Endothelial cell of umbilical vein (primary cell): Measurements from ENCODE around the gene M6PR. TPM values are rescaled to one million over a fixed set of nuclear protein-coding genes. Genes with fewer than 3 reads are reported as not detected.
"Not testable (repeated sequence)": the region's sequence is repeated elsewhere in the genome, so short reads cannot be mapped to it uniquely, and the experiment has no call there.

Experiments
- BruUV-seq: library from RNA; stranded (reverse); fragments of 400-500 nt; replicated peaks from 2 replicates; lab custom pipeline; 2021; lab: Mats Ljungman, UMichigan
- CTCF ChIA-PET: fragments of 300-600, 350-600 bp; sonication (Branson Sonifier 250); formaldehyde crosslinking; loops from one replicate; lab custom pipeline; 2021; ENCODE audit warnings: antibody characterized with exemption, inconsistent platforms; lab: Charles Lee
- POLR2A ChIA-PET: fragments of 300-600, 350-600 bp; sonication (Branson Sonifier 250); formaldehyde crosslinking; loops from one replicate; lab custom pipeline; 2021; ENCODE audit warnings: antibody characterized with exemption, inconsistent platforms; lab: Charles Lee
- DNase-seq: peaks from one replicate; pipeline ENCODE4 v3.0.0-alpha.2; 2011; ENCODE audit warnings: low read depth, low spot score
- FAIRE-seq: peaks from 2 replicates; lab custom pipeline; 2011; peaks lifted over from hg19 to GRCh38; lab: Jason Lieb, UNC
- H2AFZ ChIP-seq: 2 replicates; pipeline ENCODE4 v1.6.0; 2012; ENCODE audit warnings: low read depth, low read length, control low read depth, inconsistent platforms
- H3K27ac ChIP-seq: 2 replicates; pipeline ENCODE4 v1.5.1; 2011; ENCODE audit warnings: low read depth, mild to moderate bottlenecking, control low read depth, low read length, moderate library complexity; ENCODE audit not compliant: insufficient read depth
- H3K27me3 ChIP-seq, 2 experiments: 2 replicates each; pipeline versions ENCODE4 v1.6.0 to v1.6.1; 2011; ENCODE audit warnings: low read length in 2 of 2, mixed read lengths in 1 of 2; ENCODE audit not compliant: control insufficient read depth in 2 of 2, insufficient read depth in 2 of 2
- H3K36me3 ChIP-seq, 2 experiments: 2 replicates in 1 of 2; 3 replicates in 1 of 2; pipeline ENCODE4 v1.5.1; 2011; ENCODE audit warnings: low read length in 2 of 2, mild to moderate bottlenecking in 1 of 2, moderate library complexity in 1 of 2; ENCODE audit not compliant: control insufficient read depth in 2 of 2, insufficient read depth in 2 of 2; ENCODE audit errors: extremely low read depth in 1 of 2
- H3K4me1 ChIP-seq: 3 replicates; pipeline ENCODE4 v1.5.1; 2011; ENCODE audit warnings: mild to moderate bottlenecking, low read length; ENCODE audit not compliant: control insufficient read depth, insufficient read depth; ENCODE audit errors: extremely low read depth
- H3K4me2 ChIP-seq: 2 replicates; pipeline ENCODE4 v1.6.1; 2011; ENCODE audit warnings: low read length, control low read depth, mixed read lengths; ENCODE audit not compliant: insufficient read depth
- H3K4me3 ChIP-seq, 3 experiments: fragments of 200-600 bp in 1 of 3; sonication (generic), shearing (Covaris generic) in 1 of 3; replicated peaks in 1 of 3; 2 replicates each; pipeline ENCODE4 v1.5.1; 2011 to 2016; ENCODE audit warnings: control low read depth in 3 of 3, low read length in 3 of 3, mild to moderate bottlenecking in 2 of 3, inconsistent platforms in 1 of 3, low read depth in 1 of 3, moderate library complexity in 1 of 3; ENCODE audit not compliant: insufficient read depth in 1 of 3
- H3K79me2 ChIP-seq: 2 replicates; pipeline ENCODE4 v1.6.0; 2012; ENCODE audit warnings: low read length, inconsistent platforms; ENCODE audit not compliant: control insufficient read depth, insufficient read depth
- H3K9ac ChIP-seq: replicated peaks from 2 replicates; pipeline ENCODE3; 2011; ENCODE audit warnings: low read length, control low read depth; ENCODE audit not compliant: insufficient read depth; ENCODE audit errors: extremely low read depth
- H3K9me1 ChIP-seq: replicated peaks from 3 replicates; pipeline ENCODE4 v1.6.0; 2011; ENCODE audit warnings: mild to moderate bottlenecking, low read length; ENCODE audit not compliant: control insufficient read depth, insufficient read depth; ENCODE audit errors: extremely low read depth
- H3K9me3 ChIP-seq: replicated peaks from 2 replicates; pipeline ENCODE4 v1.5.1; 2012; ENCODE audit warnings: low read length, inconsistent platforms; ENCODE audit not compliant: control insufficient read depth, insufficient read depth
- H4K20me1 ChIP-seq: replicated peaks from 2 replicates; pipeline ENCODE3; 2011; ENCODE audit warnings: mild to moderate bottlenecking, low read length; ENCODE audit not compliant: control insufficient read depth, insufficient read depth; ENCODE audit errors: extremely low read depth
- dilution Hi-C: fragments of 300-500 bp; cut with MboI; formaldehyde crosslinking; loops from one replicate; pipeline ENCODE4 v1.15.0; 2019; ENCODE audit warnings: low sequenced_read_pairs; ENCODE audit not compliant: extremely low pct_ligation_motif_present
- intact Hi-C: fragments of 100-400 bp; cut with micrococcal nuclease; formaldehyde crosslinking; loops from one replicate; pipeline ENCODE4 v1.10.0; 2022
- polyA plus RNA-seq, 4 experiments: library from polyadenylated mRNA; depleted of rRNA in 3 of 4; stranded (reverse) in 3 of 4; unstranded in 1 of 4; fragments of >200 nt; gene quantifications; 2 replicates each; pipeline versions ENCODE4 v1.2.1 to v1.2.3, GENCODE V29; 2011 to 2012; ENCODE audit warnings: missing spikeins in 1 of 4
- total RNA-seq: library from RNA; stranded (reverse); gene quantifications from 2 replicates; pipeline ENCODE4 v1.2.3, GENCODE V29; 2021

M6PR gene
- total and polyA plus RNA-seq, 2 donors (not counting 3 experiments of a cell fraction or from before 2014, with no cell fraction given): 124 to 142 TPM

GRCh38 chr12:8934080-8934479, 15.4 kb downstream of the M6PR start:
- FAIRE-seq, H3K79me2 ChIP-seq, BruUV-seq, H4K20me1 ChIP-seq, DNase-seq, POLR2A ChIA-PET, CTCF ChIA-PET, H3K4me3 ChIP-seq, H3K4me2 ChIP-seq, dilution Hi-C loops, H3K4me1 ChIP-seq, H3K9me1 ChIP-seq, H3K27ac ChIP-seq, H3K27me3 ChIP-seq, H2AFZ ChIP-seq, intact Hi-C loops, H3K9me3 ChIP-seq, H3K9ac ChIP-seq: not testable (repeated sequence)
- H3K36me3 ChIP-seq: peaks cover 4 to 12% of the 10 kb centered on the region in 2 experiments

GRCh38 chr12:8932464-8932863, 17.0 kb downstream of the M6PR start:
- H3K79me2 ChIP-seq, H3K4me3 ChIP-seq, H3K27me3 ChIP-seq, H3K9ac ChIP-seq, H3K4me2 ChIP-seq, DNase-seq, intact Hi-C loops, FAIRE-seq, dilution Hi-C loops, POLR2A ChIA-PET, H2AFZ ChIP-seq, CTCF ChIA-PET, H3K9me1 ChIP-seq, H3K36me3 ChIP-seq, H3K4me1 ChIP-seq, H3K27ac ChIP-seq, H3K9me3 ChIP-seq, H4K20me1 ChIP-seq: not testable (repeated sequence)
- TSS peak; percentile 19 for BruUV-seq

GRCh38 chr12:8930655-8931323, 18.7 kb downstream of the M6PR start:
- dilution Hi-C loops, H3K9ac ChIP-seq, BruUV-seq, H3K4me3 ChIP-seq, H3K79me2 ChIP-seq, H3K36me3 ChIP-seq, FAIRE-seq, DNase-seq, H3K4me2 ChIP-seq, H4K20me1 ChIP-seq, intact Hi-C loops, H3K9me3 ChIP-seq, H3K9me1 ChIP-seq, H3K27me3 ChIP-seq, H3K4me1 ChIP-seq, H2AFZ ChIP-seq, H3K27ac ChIP-seq, POLR2A ChIA-PET: not testable (repeated sequence)
- CTCF ChIA-PET: interaction anchor here (0.8 kb wide), 1 partner anchor 274 kb away, joined by 3 read pairs; no protein-coding TSS in a partner anchor
